Occipital lobe (tissue), 2 donors: Measurements from ENCODE around the gene YY1. TPM values are rescaled to one million over a fixed set of nuclear protein-coding genes. Genes with fewer than 3 reads are reported as not detected.
"Not testable (repeated sequence)": the region's sequence is repeated elsewhere in the genome, so short reads cannot be mapped to it uniquely, and the experiment has no call there.

ENCODE experiments used
- DNase-seq: peaks from one replicate; lab custom pipeline; 2025; lab: John Stamatoyannopoulos, UW
- total RNA-seq: library from RNA; depleted of rRNA; stranded (reverse); fragments of >200 nt; gene quantifications from one replicate; pipeline ENCODE4 v1.2.3, GENCODE V29; 2014

YY1 gene
- total RNA-seq, result 60.2 TPM

GRCh38 chr14:100238419-100239210, at the start of gene YY1:
YY1 (plus strand) TSS chr14:100239144; CDS start chr14:100239245, 101 bp downstream.
- peak; percentile 97 for DNase-seq

GRCh38 chr14:100190126-100190525, 48.8 kb upstream of the YY1 start:
- DNase-seq, result no peak

- DNase-seq, result no peak
These were observed 47.2 kb upstream of the YY1 start for GRCh38 chr14:100191584-100192249.

- no peak for DNase-seq
These were observed 46.7 kb upstream of the YY1 start for GRCh38 chr14:100192250-100192671.

GRCh38 chr14:100192672-100193416, 46.1 kb upstream of the YY1 start:
- DNase-seq, result peak; percentile 97

GRCh38 chr14:100193417-100194357, 45.3 kb upstream of the YY1 start:
- DNase-seq, result no peak

GRCh38 chr14:100199240-100199860, 39.6 kb upstream of the YY1 start:
- DNase-seq, result no peak

- no peak for DNase-seq
These were observed 38.6 kb upstream of the YY1 start for GRCh38 chr14:100200311-100200710.

- no peak for DNase-seq
These were observed 37.2 kb upstream of the YY1 start for GRCh38 chr14:100201701-100202100.

- DNase-seq, result no peak
These were observed 36.2 kb upstream of the YY1 start for GRCh38 chr14:100202712-100203111.

GRCh38 chr14:100203146-100203545, 35.8 kb upstream of the YY1 start:
- DNase-seq, result no peak

GRCh38 chr14:100203962-100204834, 34.7 kb upstream of the YY1 start:
- no peak for DNase-seq

- DNase-seq, result not testable (repeated sequence)
These were observed 34.1 kb upstream of the YY1 start for GRCh38 chr14:100204835-100205167.

- DNase-seq, result not testable (repeated sequence)
These were observed 31.4 kb upstream of the YY1 start for GRCh38 chr14:100207588-100207987.

GRCh38 chr14:100208136-100208535, 30.8 kb upstream of the YY1 start:
- not testable (repeated sequence) for DNase-seq

GRCh38 chr14:100211366-100211765, 27.6 kb upstream of the YY1 start:
- DNase-seq, result no peak

GRCh38 chr14:100211893-100212292, 27.1 kb upstream of the YY1 start:
- no peak for DNase-seq

- DNase-seq, result no peak
These were observed 26.2 kb upstream of the YY1 start for GRCh38 chr14:100212476-100213333.

- no peak for DNase-seq
These were observed 25.4 kb upstream of the YY1 start for GRCh38 chr14:100213587-100213955.
